Adipocyte (in vitro differentiated cells): ENCODE results near the gene ALOX12B.
A peak's percentile ranks its signal among the peaks of the same experiment; 100 is the strongest.

Experiments
- DNase-seq: peaks from one replicate; pipeline ENCODE4 v3.0.0-alpha.2; 2015; ENCODE audit warnings: low read depth
- H3K27me3 ChIP-seq: replicated peaks from 2 replicates; pipeline ENCODE4 v1.7.0; 2013; ENCODE audit warnings: mild to moderate bottlenecking, low read length, moderate library complexity; ENCODE audit not compliant: control insufficient read depth, insufficient read depth
- H3K36me3 ChIP-seq: 2 replicates; pipeline ENCODE4 v1.7.0; 2013; ENCODE audit warnings: low read length, mild to moderate bottlenecking, moderate library complexity; ENCODE audit not compliant: control insufficient read depth, insufficient read depth, severe bottlenecking
- H3K4me1 ChIP-seq: 2 replicates; pipeline ENCODE4 v1.7.0; 2013; ENCODE audit warnings: mild to moderate bottlenecking, low read length, moderate library complexity; ENCODE audit not compliant: control insufficient read depth, insufficient read depth
- H3K4me3 ChIP-seq: 2 replicates; pipeline ENCODE4 v1.7.0; 2013; ENCODE audit warnings: mild to moderate bottlenecking, low read length, moderate library complexity
- H3K9ac ChIP-seq: 2 replicates; pipeline ENCODE4 v1.7.0; 2013; ENCODE audit warnings: mild to moderate bottlenecking, low read length, moderate library complexity
- H3K9me3 ChIP-seq: 2 replicates; pipeline ENCODE4 v1.7.0; 2013; ENCODE audit warnings: mild to moderate bottlenecking, low read length, moderate library complexity; ENCODE audit not compliant: control insufficient read depth

The ALOX12B gene

GRCh38 chr17:8100763-8101162, 13.2 kb upstream of the ALOX12B start:
- Histone ChIP-seq H3K4me3 (no peak overlapping the region), H3K9me3 (no peaks in the 10 kb centered on the region), H3K9ac (no peak overlapping the region), H3K27me3 (peaks cover 17% of the 10 kb centered on the region), H3K4me1 (no peaks in the 10 kb centered on the region), H3K36me3 (no peaks in the 10 kb centered on the region)
- DNase-seq: no peak

- Histone ChIP-seq H3K4me1 (no peaks in the 10 kb centered on the region), H3K9me3 (no peaks in the 10 kb centered on the region), H3K36me3 (no peaks in the 10 kb centered on the region), H3K27me3 (peaks cover 24% of the 10 kb centered on the region), H3K4me3 (no peak overlapping the region), H3K9ac (no peak overlapping the region)
- DNase-seq: no peak
Observed at GRCh38 chr17:8100111-8100510, 12.6 kb upstream of the ALOX12B start.

- no peak for DNase-seq
- peaks cover 42% of the 10 kb centered on the region for H3K27me3 ChIP-seq
- no peak overlapping the region for H3K9ac ChIP-seq
- H3K9me3 ChIP-seq: no peaks in the 10 kb centered on the region
- no peak overlapping the region for H3K4me3 ChIP-seq
- no peaks in the 10 kb centered on the region for H3K36me3 ChIP-seq
- H3K4me1 ChIP-seq: no peaks in the 10 kb centered on the region
Observed at GRCh38 chr17:8096541-8096940, 9.0 kb upstream of the ALOX12B start.

- no peak for DNase-seq
- Histone ChIP-seq H3K9me3 (no peaks in the 10 kb centered on the region), H3K4me1 (no peaks in the 10 kb centered on the region), H3K36me3 (no peaks in the 10 kb centered on the region), H3K27me3 (peaks cover 51% of the 10 kb centered on the region), H3K4me3 (no peak overlapping the region), H3K9ac (no peak overlapping the region)
Observed at GRCh38 chr17:8095361-8095760, 7.8 kb upstream of the ALOX12B start.

DNA sequence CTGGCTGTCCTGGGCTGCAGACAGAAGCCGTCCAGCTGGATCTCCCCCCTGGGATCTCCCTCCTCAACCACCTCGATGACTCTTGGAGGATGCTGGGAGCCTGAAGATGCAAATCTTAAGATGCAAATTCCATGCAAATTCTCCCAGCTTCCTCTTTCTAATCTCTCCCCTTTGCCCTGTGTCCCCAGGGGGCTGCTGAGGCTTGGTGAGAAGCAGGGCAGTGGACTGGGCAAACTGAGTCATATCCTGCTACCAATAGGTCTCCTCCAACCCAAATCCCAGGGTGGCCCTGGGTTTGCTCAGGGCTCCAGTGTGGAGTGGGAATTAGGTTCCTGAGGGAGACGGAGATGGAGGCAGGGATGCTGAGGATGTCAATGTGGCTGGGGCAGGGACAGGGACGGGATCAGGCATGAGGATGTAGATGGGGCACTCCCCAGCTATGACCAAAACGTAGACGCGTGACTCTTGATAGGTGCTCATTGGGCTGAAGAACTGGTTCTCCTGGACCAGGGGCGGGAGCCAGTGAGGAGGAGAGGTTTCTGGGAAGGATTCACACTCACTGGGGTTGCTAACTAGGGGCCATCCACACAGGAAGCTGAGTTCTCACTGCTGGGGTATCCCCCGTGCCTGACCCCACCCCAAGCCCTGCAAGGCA, 3.6 kb upstream of the ALOX12B start:
- no peak for DNase-seq

GRCh38 chr17:8089728-8090127, 2.2 kb upstream of the ALOX12B start:
- Histone ChIP-seq H3K27me3 (peaks cover 67% of the 10 kb centered on the region), H3K4me1 (no peaks in the 10 kb centered on the region), H3K4me3 (no peak overlapping the region), H3K36me3 (no peaks in the 10 kb centered on the region), H3K9me3 (no peaks in the 10 kb centered on the region), H3K9ac (no peak overlapping the region)
- DNase-seq: no peak

More for the DNA sequence above, 3.6 kb upstream of the ALOX12B start:
- Histone ChIP-seq H3K27me3 (peaks cover 69% of the 10 kb centered on the region), H3K4me3 (no peak overlapping the region), H3K4me1 (no peaks in the 10 kb centered on the region), H3K9ac (no peak overlapping the region), H3K36me3 (no peaks in the 10 kb centered on the region), H3K9me3 (no peaks in the 10 kb centered on the region)

DNA sequence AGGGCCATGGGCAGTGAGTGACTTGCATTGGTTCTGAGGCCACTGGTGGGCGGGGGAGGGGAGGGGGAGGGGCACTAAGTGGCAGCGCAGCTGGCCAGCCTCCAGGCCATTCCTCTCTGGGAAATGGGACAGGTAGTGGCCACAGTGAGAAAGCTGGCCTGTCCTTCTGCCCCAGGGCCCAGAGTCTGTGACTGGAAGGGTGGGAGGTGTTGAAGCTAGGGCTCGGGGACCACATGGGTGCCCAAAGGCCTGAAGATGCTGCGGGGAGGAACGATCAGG, 375 bp upstream of the ALOX12B start:
- no peak for DNase-seq
- H3K4me3 ChIP-seq: no peak overlapping the region
- peaks cover 74% of the 10 kb centered on the region for H3K27me3 ChIP-seq
- no peaks in the 10 kb centered on the region for H3K4me1 ChIP-seq
- H3K9me3 ChIP-seq: no peaks in the 10 kb centered on the region
- H3K36me3 ChIP-seq: no peaks in the 10 kb centered on the region
- no peak overlapping the region for H3K9ac ChIP-seq

GRCh38 chr17:8084250-8084649, 3.3 kb downstream of the ALOX12B start:
- H3K9ac ChIP-seq: no peak overlapping the region
- H3K4me3 ChIP-seq: no peak overlapping the region
- no peaks in the 10 kb centered on the region for H3K4me1 ChIP-seq
- peaks cover 78% of the 10 kb centered on the region for H3K27me3 ChIP-seq
- no peaks in the 10 kb centered on the region for H3K36me3 ChIP-seq
- H3K9me3 ChIP-seq: no peaks in the 10 kb centered on the region
- no peak for DNase-seq

GRCh38 chr17:8082292-8082691, 5.2 kb downstream of the ALOX12B start:
- DNase-seq: no peak
- H3K9me3 ChIP-seq: no peaks in the 10 kb centered on the region
- peaks cover 77% of the 10 kb centered on the region for H3K27me3 ChIP-seq
- H3K4me3 ChIP-seq: no peak overlapping the region
- H3K4me1 ChIP-seq: no peaks in the 10 kb centered on the region
- no peak overlapping the region for H3K9ac ChIP-seq
- no peaks in the 10 kb centered on the region for H3K36me3 ChIP-seq

DNA sequence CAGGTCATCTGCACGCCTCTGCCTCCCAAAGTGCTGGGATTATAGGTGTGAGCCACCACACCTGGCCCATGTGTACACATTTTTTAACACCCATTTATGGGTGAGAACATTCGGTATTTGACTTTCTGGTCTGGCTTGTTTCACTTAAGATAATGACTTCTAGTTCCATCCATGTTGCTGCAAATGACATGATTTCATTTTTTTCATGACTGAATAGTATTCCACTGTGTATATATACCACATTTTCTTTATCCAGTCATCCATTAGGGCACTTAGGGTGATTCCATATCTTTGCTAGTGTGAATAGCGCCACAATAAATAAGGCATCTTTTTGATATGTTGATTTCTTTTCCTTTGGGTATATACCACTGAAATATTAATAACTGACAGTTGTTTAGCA, 5.6 kb downstream of the ALOX12B start:
- Histone ChIP-seq H3K9me3 (no peaks in the 10 kb centered on the region), H3K4me3 (no peak overlapping the region), H3K27me3 (peaks cover 78% of the 10 kb centered on the region), H3K36me3 (no peaks in the 10 kb centered on the region), H3K4me1 (no peaks in the 10 kb centered on the region), H3K9ac (no peak overlapping the region)
- no peak for DNase-seq

GRCh38 chr17:8080799-8081219, 6.7 kb downstream of the ALOX12B start:
- H3K4me1 ChIP-seq: no peaks in the 10 kb centered on the region
- no peaks in the 10 kb centered on the region for H3K9me3 ChIP-seq
- no peak overlapping the region for H3K4me3 ChIP-seq
- H3K27me3 ChIP-seq: peaks cover 78% of the 10 kb centered on the region
- no peak overlapping the region for H3K9ac ChIP-seq
- no peaks in the 10 kb centered on the region for H3K36me3 ChIP-seq
- no peak for DNase-seq

GRCh38 chr17:8080208-8080798, 7.2 kb downstream of the ALOX12B start:
- Histone ChIP-seq H3K27me3 (peaks cover 78% of the 10 kb centered on the region), H3K36me3 (no peaks in the 10 kb centered on the region), H3K9ac (no peak overlapping the region), H3K4me1 (no peaks in the 10 kb centered on the region), H3K4me3 (peak overlapping the region; percentile 64), H3K9me3 (no peaks in the 10 kb centered on the region)
- no peak for DNase-seq
